Loucy (cell line): Measurements from ENCODE around the gene PTPRN2.

Experiments used
- H2AFZ ChIP-seq: fragments of 200-600 bp; sonication (generic); 2 replicates; pipeline ENCODE4 v1.6.0; 2016; ENCODE audit warnings: antibody characterized with exemption, mild to moderate bottlenecking, low read length, moderate library complexity
- H3F3A ChIP-seq: fragments of 200-600 bp; 2 replicates; pipeline ENCODE4 v1.6.0; 2016; ENCODE audit warnings: antibody characterized with exemption, low read depth, mild to moderate bottlenecking
- H3K27me3 ChIP-seq: fragments of 200-600 bp; sonication (generic); 2 replicates; pipeline ENCODE4 v1.6.1; 2014; ENCODE audit warnings: low read length, mild to moderate bottlenecking; ENCODE audit not compliant: insufficient read depth, poor library complexity, severe bottlenecking
- H3K36me3 ChIP-seq: fragments of 200-600 bp; sonication (generic); 2 replicates; pipeline ENCODE4 v1.6.1; 2016; ENCODE audit warnings: low read length; ENCODE audit not compliant: insufficient read depth
- H3K4me1 ChIP-seq: fragments of 200-600 bp; sonication (generic); 2 replicates; pipeline ENCODE4 v1.5.1; 2014; ENCODE audit warnings: low read length, mild to moderate bottlenecking; ENCODE audit not compliant: insufficient read depth, poor library complexity, severe bottlenecking
- H3K4me2 ChIP-seq: fragments of 200-600 bp; sonication (generic); 2 replicates; pipeline ENCODE4 v1.6.0; 2014; ENCODE audit warnings: antibody characterized with exemption, low read length, low read depth, mild to moderate bottlenecking; ENCODE audit not compliant: poor library complexity, severe bottlenecking
- H3K4me3 ChIP-seq: fragments of 200-600 bp; sonication (generic); 2 replicates; pipeline ENCODE4 v1.5.1; 2014; ENCODE audit warnings: low read length, mild to moderate bottlenecking, mixed read lengths; ENCODE audit not compliant: poor library complexity, severe bottlenecking
- H3K79me2 ChIP-seq: fragments of 200-600 bp; sonication (generic); 2 replicates; pipeline ENCODE4 v1.6.1; 2014; ENCODE audit warnings: low read length; ENCODE audit not compliant: insufficient read depth
- H3K9ac ChIP-seq: fragments of 200-600 bp; sonication (generic); 2 replicates; pipeline ENCODE4 v1.6.0; 2014; ENCODE audit warnings: mild to moderate bottlenecking, low read depth, low read length, moderate library complexity; ENCODE audit not compliant: poor library complexity, severe bottlenecking
- H3K9me2 ChIP-seq: fragments of 200-600 bp; sonication (generic); replicated peaks from 2 replicates; pipeline ENCODE4 v1.6.1; 2016; ENCODE audit warnings: low read depth, low read length, mixed read lengths
- H3K9me3 ChIP-seq: fragments of 200-600 bp; sonication (generic); 2 replicates; pipeline ENCODE4 v1.6.1; 2014; ENCODE audit warnings: mild to moderate bottlenecking, antibody characterized with exemption, low read length, low read depth; ENCODE audit not compliant: insufficient read depth
- H4K20me1 ChIP-seq: fragments of 200-600 bp; sonication (generic); 2 replicates; pipeline ENCODE4 v1.6.0; 2014; ENCODE audit warnings: antibody characterized with exemption, low read length, mild to moderate bottlenecking; ENCODE audit not compliant: insufficient read depth, poor library complexity, severe bottlenecking
- CTCF ChIP-seq: fragments of 200-600 bp; sonication (generic); conservative IDR thresholded peaks from 2 replicates; pipeline ENCODE4 v1.5.1; 2014; ENCODE audit warnings: mild to moderate bottlenecking, antibody characterized with exemption, low read length
- EZH2phosphoT487 ChIP-seq: fragments of 200-600 bp; IDR thresholded peaks from 2 replicates; pipeline ENCODE4 v1.6.1; 2018; ENCODE audit warnings: antibody characterized with exemption, mild to moderate bottlenecking, moderate library complexity, borderline replicate concordance

The PTPRN2 gene

GRCh38 chr7:158448430-158449100, 139.1 kb downstream of the PTPRN2 start:
- Histone ChIP-seq H3K9me2 (no peaks in the 10 kb centered on the region), H3K79me2 (no peaks in the 10 kb centered on the region), H4K20me1 (no peaks in the 10 kb centered on the region)

GRCh38 chr7:158447506-158448171, 140.0 kb downstream of the PTPRN2 start:
- Histone ChIP-seq H3K4me1 (no peaks in the 10 kb centered on the region), H3K9ac (no peak overlapping the region), H3K9me2 (no peaks in the 10 kb centered on the region), H3K27me3 (no peaks in the 10 kb centered on the region), H3F3A (no peaks in the 10 kb centered on the region), H3K36me3 (no peaks in the 10 kb centered on the region), H2AFZ (no peak overlapping the region), H3K9me3 (peaks cover 31% of the 10 kb centered on the region; the same call in 1 of the 2 replicates), H3K4me3 (no peak overlapping the region), H4K20me1 (no peaks in the 10 kb centered on the region), H3K4me2 (no peak overlapping the region), H3K79me2 (no peaks in the 10 kb centered on the region)
- TF ChIP-seq EZH2phosphoT487, result no peak
- no peak for TF ChIP-seq CTCF

More at GRCh38 chr7:158448430-158449100, 139.1 kb downstream of the PTPRN2 start:
- H3K4me2 ChIP-seq, result no peak overlapping the region
- H3K9ac ChIP-seq, result no peak overlapping the region
- H3K36me3 ChIP-seq, result no peaks in the 10 kb centered on the region
- no peak overlapping the region for H3K4me3 ChIP-seq
- no peak for TF ChIP-seq EZH2phosphoT487
- TF ChIP-seq CTCF, result no peak
- H2AFZ ChIP-seq, result no peak overlapping the region
- H3F3A ChIP-seq, result no peaks in the 10 kb centered on the region
- H3K27me3 ChIP-seq, result no peaks in the 10 kb centered on the region
- H3K9me3 ChIP-seq, result peaks cover 29% of the 10 kb centered on the region; the same call in 1 of the 2 replicates
- H3K4me1 ChIP-seq, result no peaks in the 10 kb centered on the region

GRCh38 chr7:158447151-158447505, 140.5 kb downstream of the PTPRN2 start:
- H3K4me1 ChIP-seq, result no peaks in the 10 kb centered on the region
- no peak for TF ChIP-seq EZH2phosphoT487
- TF ChIP-seq CTCF, result no peak
- no peaks in the 10 kb centered on the region for H3K79me2 ChIP-seq
- H3K27me3 ChIP-seq, result no peaks in the 10 kb centered on the region
- H3K4me2 ChIP-seq, result no peak overlapping the region
- no peaks in the 10 kb centered on the region for H3K9me2 ChIP-seq
- H3K9ac ChIP-seq, result no peak overlapping the region
- H3K9me3 ChIP-seq, result peaks cover 32% of the 10 kb centered on the region; the same call in 1 of the 2 replicates
- H4K20me1 ChIP-seq, result no peaks in the 10 kb centered on the region
- no peaks in the 10 kb centered on the region for H3F3A ChIP-seq
- no peaks in the 10 kb centered on the region for H3K36me3 ChIP-seq
- no peak overlapping the region for H2AFZ ChIP-seq
- H3K4me3 ChIP-seq, result no peak overlapping the region
